SU-DHL-6 (cell line): ENCODE data around the gene SKP2.

Experiments
- H2AFZ ChIP-seq: fragments of 200-600 bp; sonication (generic); 2 replicates; pipeline ENCODE4 v1.6.1; 2014; ENCODE audit warnings: low read depth, mild to moderate bottlenecking, moderate library complexity, mixed read lengths, antibody characterized with exemption, low read length; ENCODE audit not compliant: severe bottlenecking
- H3F3A ChIP-seq: fragments of 200-600 bp; shearing (Covaris generic); 2 replicates; pipeline ENCODE4 v1.6.0; 2016; ENCODE audit warnings: antibody characterized with exemption, mild to moderate bottlenecking; ENCODE audit not compliant: insufficient read depth
- H3K27ac ChIP-seq: fragments of 200-600 bp; sonication (generic); 2 replicates; pipeline ENCODE4 v1.5.1; 2016; ENCODE audit warnings: low read depth, mild to moderate bottlenecking, low read length, moderate library complexity, mixed read lengths
- H3K27me3 ChIP-seq: fragments of 200-600 bp; sonication (generic), shearing (Covaris generic); 2 replicates; pipeline ENCODE4 v1.6.0; 2014; ENCODE audit warnings: mild to moderate bottlenecking, low read length
- H3K36me3 ChIP-seq: fragments of 200-600 bp; sonication (generic); 2 replicates; pipeline ENCODE4 v1.6.1; 2014; ENCODE audit warnings: mild to moderate bottlenecking, low read length, mixed read lengths
- H3K4me2 ChIP-seq: fragments of 300-600, 200-600 bp; shearing (Covaris generic), sonication (generic); 2 replicates; pipeline ENCODE4 v1.6.0; 2014; ENCODE audit warnings: low read length, low read depth, mild to moderate bottlenecking; ENCODE audit not compliant: poor library complexity, severe bottlenecking
- H3K4me3 ChIP-seq: fragments of 200-600 bp; sonication (generic); 2 replicates; pipeline ENCODE4 v1.5.1; 2014; ENCODE audit warnings: antibody characterized with exemption, low read length, mild to moderate bottlenecking, mixed read lengths; ENCODE audit not compliant: insufficient read depth, poor library complexity, severe bottlenecking
- H3K79me2 ChIP-seq: fragments of 200-600 bp; sonication (generic); 2 replicates; pipeline ENCODE4 v1.6.1; 2014; ENCODE audit warnings: mild to moderate bottlenecking, low read length, moderate library complexity; ENCODE audit not compliant: insufficient read depth
- H3K9ac ChIP-seq: fragments of 200-600 bp; sonication (generic); 2 replicates; pipeline ENCODE4 v1.7.0; 2014; ENCODE audit warnings: mild to moderate bottlenecking, low read length
- H3K9me2 ChIP-seq: fragments of 200-600 bp; sonication (generic); replicated peaks from 2 replicates; pipeline ENCODE4 v1.6.1; 2014; ENCODE audit warnings: low read length; ENCODE audit not compliant: insufficient read depth
- H3K9me3 ChIP-seq: fragments of 200-600 bp; sonication (generic); 2 replicates; pipeline ENCODE4 v1.6.1; 2014; ENCODE audit warnings: low read length, mixed read lengths; ENCODE audit not compliant: insufficient read depth
- H4K20me1 ChIP-seq: fragments of 200-600 bp; sonication (generic); 2 replicates; pipeline ENCODE4 v1.6.1; 2014; ENCODE audit warnings: low read depth, mild to moderate bottlenecking, antibody characterized with exemption, low read length, moderate library complexity, mixed read lengths
- CTCF ChIP-seq: fragments of 200-600 bp; sonication (generic); IDR thresholded peaks from one replicate; pipeline ENCODE4 v1.5.1; 2017; ENCODE audit warnings: antibody characterized with exemption, mild to moderate bottlenecking, low read length, moderate library complexity; ENCODE audit not compliant: insufficient read depth, poor library complexity, severe bottlenecking
- EZH2phosphoT487 ChIP-seq: fragments of 200-600 bp; sonication (generic), shearing (Covaris generic); conservative IDR thresholded peaks from 2 replicates; pipeline ENCODE4 v1.6.1; 2018; ENCODE audit warnings: mild to moderate bottlenecking, antibody characterized with exemption, low read length, moderate library complexity, mixed read lengths

Gene SKP2

DNA sequence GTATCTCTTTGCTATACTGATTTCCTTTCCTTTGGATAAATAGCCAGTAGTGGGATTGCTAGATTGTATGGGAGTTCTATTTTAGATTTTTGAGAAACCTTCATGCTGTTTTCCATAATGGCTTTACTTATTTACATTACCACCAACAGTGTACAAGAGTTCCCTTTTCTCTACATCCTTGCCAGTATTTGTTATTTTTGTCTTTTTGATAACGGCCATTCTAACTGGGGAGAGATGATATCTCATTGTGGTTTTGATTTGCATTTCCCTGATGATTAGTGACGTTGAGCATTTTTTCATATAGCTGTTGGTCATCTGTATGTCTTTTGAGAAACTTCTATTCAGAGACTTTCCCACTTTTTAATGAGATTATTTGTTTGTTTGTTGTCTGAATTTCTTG, 64.0 kb downstream of the SKP2 start:
- Histone ChIP-seq H3K36me3 (peaks cover 6% of the 10 kb centered on the region; the same call in 1 of the 2 replicates), H3F3A (no peaks in the 10 kb centered on the region), H3K9ac (no peak overlapping the region), H4K20me1 (no peaks in the 10 kb centered on the region), H2AFZ (no peak overlapping the region), H3K27me3 (no peaks in the 10 kb centered on the region), H3K27ac (no peak overlapping the region), H3K79me2 (no peaks in the 10 kb centered on the region), H3K4me2 (no peak overlapping the region), H3K9me2 (no peaks in the 10 kb centered on the region), H3K9me3 (no peaks in the 10 kb centered on the region), H3K4me3 (no peak overlapping the region)
- no peak for TF ChIP-seq CTCF
- no peak for TF ChIP-seq EZH2phosphoT487

DNA sequence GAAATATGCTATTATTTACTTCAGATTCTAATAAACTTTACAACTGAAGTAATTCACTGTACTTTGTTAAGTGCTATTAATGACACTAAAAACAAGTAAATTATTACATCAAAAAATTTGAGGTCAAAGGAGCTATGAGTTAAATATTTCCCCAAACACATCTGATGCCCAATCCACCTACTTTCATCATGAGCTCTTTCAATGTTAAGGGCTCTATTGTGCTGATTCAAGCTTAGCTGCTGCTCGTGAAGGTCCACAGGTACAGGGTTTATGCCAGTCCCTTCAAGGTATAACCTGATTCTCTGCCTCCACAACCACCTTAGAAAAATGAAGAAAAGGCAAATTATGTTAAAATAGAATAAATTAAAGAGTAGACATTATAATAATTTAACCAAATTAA, 65.7 kb downstream of the SKP2 start:
- Histone ChIP-seq H3K36me3 (peaks cover 6% of the 10 kb centered on the region; the same call in 1 of the 2 replicates), H3K4me2 (no peak overlapping the region), H3K27ac (no peak overlapping the region), H3K4me3 (no peak overlapping the region), H3K9me3 (no peaks in the 10 kb centered on the region), H3K79me2 (no peaks in the 10 kb centered on the region), H3F3A (no peaks in the 10 kb centered on the region), H2AFZ (no peak overlapping the region), H3K9ac (no peak overlapping the region), H3K9me2 (no peaks in the 10 kb centered on the region), H3K27me3 (no peaks in the 10 kb centered on the region), H4K20me1 (no peaks in the 10 kb centered on the region)
- no peak for TF ChIP-seq CTCF
- TF ChIP-seq EZH2phosphoT487 = no peak

GRCh38 chr5:36217988-36218387, 66.1 kb downstream of the SKP2 start:
- Histone ChIP-seq H3K9me3 (no peaks in the 10 kb centered on the region), H3K9me2 (no peaks in the 10 kb centered on the region), H3K4me3 (no peak overlapping the region), H3K27me3 (no peaks in the 10 kb centered on the region), H3K27ac (no peak overlapping the region), H3K4me2 (no peak overlapping the region), H4K20me1 (no peaks in the 10 kb centered on the region), H3K36me3 (peaks cover 6% of the 10 kb centered on the region; the same call in 1 of the 2 replicates), H3F3A (no peaks in the 10 kb centered on the region), H3K9ac (no peak overlapping the region), H3K79me2 (no peaks in the 10 kb centered on the region), H2AFZ (no peak overlapping the region)
- TF ChIP-seq EZH2phosphoT487 (no peak), CTCF (no peak)

GRCh38 chr5:36222620-36223019, 70.7 kb downstream of the SKP2 start:
- no peaks in the 10 kb centered on the region for H3K9me2 ChIP-seq
- no peak overlapping the region for H3K4me3 ChIP-seq
- H3F3A ChIP-seq = no peaks in the 10 kb centered on the region
- H2AFZ ChIP-seq = no peak overlapping the region
- H3K36me3 ChIP-seq = no peaks in the 10 kb centered on the region
- no peak overlapping the region for H3K9ac ChIP-seq
- no peak overlapping the region for H3K27ac ChIP-seq
- no peaks in the 10 kb centered on the region for H3K9me3 ChIP-seq
- H3K27me3 ChIP-seq = no peaks in the 10 kb centered on the region
- TF ChIP-seq EZH2phosphoT487 (no peak), CTCF (no peak)
- no peaks in the 10 kb centered on the region for H4K20me1 ChIP-seq
- no peak overlapping the region for H3K4me2 ChIP-seq
- no peaks in the 10 kb centered on the region for H3K79me2 ChIP-seq
